ENCODE measurements around the gene LMTK3. TPM values are rescaled to one million over a fixed set of nuclear protein-coding genes. Genes with fewer than 3 reads are reported as not detected.

Gene LMTK3
- total and polyA plus RNA-seq, 2 experiments from 2014 or later, result 1.6 to 11.8 TPM

DNA sequence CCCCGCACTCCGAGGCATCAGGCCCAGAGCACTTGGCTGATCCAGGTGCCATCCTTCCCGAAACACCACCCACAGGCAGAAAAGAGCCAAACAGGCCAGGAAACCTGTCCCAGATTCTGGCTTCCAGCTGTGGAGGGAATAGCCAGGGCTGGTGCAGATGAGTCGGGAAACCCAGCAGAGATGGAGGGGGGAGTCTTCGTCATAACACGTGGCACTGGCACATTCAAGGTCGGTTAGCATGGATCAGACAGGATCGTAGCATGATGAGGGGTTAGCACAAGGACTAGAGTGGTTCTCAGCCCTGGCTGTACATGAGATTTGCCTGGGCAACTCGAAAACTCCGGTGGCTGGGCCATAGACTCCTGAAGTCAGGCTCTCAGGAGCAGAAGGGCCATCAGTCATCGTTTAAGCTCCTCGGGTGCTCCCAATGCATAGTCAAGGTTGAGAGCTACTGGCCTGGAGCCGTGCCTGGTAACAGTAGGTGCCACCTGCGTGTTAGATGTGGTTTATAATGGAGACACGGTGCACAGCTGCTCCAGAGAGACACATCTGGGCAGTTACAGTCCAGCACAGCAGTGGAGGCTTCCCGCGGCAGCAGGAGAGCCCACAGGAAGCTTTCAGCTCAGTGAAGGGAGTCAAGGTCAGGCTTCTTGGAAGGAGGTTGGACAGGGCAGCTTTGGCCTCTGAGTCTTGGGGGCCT lies 36.1 kb downstream of the LMTK3 start (continued):
- TF ChIP-seq, protein P1, sequence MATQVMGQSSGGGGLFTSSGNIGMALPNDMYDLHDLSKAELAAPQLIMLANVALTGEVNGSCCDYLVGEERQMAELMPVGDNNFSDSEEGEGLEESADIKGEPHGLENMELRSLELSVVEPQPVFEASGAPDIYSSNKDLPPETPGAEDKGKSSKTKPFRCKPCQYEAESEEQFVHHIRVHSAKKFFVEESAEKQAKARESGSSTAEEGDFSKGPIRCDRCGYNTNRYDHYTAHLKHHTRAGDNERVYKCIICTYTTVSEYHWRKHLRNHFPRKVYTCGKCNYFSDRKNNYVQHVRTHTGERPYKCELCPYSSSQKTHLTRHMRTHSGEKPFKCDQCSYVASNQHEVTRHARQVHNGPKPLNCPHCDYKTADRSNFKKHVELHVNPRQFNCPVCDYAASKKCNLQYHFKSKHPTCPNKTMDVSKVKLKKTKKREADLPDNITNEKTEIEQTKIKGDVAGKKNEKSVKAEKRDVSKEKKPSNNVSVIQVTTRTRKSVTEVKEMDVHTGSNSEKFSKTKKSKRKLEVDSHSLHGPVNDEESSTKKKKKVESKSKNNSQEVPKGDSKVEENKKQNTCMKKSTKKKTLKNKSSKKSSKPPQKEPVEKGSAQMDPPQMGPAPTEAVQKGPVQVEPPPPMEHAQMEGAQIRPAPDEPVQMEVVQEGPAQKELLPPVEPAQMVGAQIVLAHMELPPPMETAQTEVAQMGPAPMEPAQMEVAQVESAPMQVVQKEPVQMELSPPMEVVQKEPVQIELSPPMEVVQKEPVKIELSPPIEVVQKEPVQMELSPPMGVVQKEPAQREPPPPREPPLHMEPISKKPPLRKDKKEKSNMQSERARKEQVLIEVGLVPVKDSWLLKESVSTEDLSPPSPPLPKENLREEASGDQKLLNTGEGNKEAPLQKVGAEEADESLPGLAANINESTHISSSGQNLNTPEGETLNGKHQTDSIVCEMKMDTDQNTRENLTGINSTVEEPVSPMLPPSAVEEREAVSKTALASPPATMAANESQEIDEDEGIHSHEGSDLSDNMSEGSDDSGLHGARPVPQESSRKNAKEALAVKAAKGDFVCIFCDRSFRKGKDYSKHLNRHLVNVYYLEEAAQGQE (IDR thresholded peaks at IDR 0.05; ENCODE audit: unreplicated experiment), result no peak
- TF ChIP-seq ZNF331 (CRISPR knock-in tag; IDR thresholded peaks at IDR 0.05; ENCODE audit: low read depth), result no peak
- TF ChIP-seq, protein P2, sequence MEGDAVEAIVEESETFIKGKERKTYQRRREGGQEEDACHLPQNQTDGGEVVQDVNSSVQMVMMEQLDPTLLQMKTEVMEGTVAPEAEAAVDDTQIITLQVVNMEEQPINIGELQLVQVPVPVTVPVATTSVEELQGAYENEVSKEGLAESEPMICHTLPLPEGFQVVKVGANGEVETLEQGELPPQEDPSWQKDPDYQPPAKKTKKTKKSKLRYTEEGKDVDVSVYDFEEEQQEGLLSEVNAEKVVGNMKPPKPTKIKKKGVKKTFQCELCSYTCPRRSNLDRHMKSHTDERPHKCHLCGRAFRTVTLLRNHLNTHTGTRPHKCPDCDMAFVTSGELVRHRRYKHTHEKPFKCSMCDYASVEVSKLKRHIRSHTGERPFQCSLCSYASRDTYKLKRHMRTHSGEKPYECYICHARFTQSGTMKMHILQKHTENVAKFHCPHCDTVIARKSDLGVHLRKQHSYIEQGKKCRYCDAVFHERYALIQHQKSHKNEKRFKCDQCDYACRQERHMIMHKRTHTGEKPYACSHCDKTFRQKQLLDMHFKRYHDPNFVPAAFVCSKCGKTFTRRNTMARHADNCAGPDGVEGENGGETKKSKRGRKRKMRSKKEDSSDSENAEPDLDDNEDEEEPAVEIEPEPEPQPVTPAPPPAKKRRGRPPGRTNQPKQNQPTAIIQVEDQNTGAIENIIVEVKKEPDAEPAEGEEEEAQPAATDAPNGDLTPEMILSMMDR (conservative IDR thresholded peaks at IDR 0.05; ENCODE audit: low read depth in 2 of 2), result no peak
- TF ChIP-seq STAT1 (IDR thresholded peaks at IDR 0.05; ENCODE audit: unreplicated experiment), result no peak
- TF ChIP-seq POLR2AphosphoS5 (IDR thresholded peaks at IDR 0.05; ENCODE audit: low read depth), result no peak
- no peak for TF ChIP-seq ZNF114 (CRISPR knock-in tag; IDR thresholded peaks at IDR 0.05)
- no peak for TF ChIP-seq JUNB (IDR thresholded peaks at IDR 0.05; ENCODE audit: unreplicated experiment)

DNA sequence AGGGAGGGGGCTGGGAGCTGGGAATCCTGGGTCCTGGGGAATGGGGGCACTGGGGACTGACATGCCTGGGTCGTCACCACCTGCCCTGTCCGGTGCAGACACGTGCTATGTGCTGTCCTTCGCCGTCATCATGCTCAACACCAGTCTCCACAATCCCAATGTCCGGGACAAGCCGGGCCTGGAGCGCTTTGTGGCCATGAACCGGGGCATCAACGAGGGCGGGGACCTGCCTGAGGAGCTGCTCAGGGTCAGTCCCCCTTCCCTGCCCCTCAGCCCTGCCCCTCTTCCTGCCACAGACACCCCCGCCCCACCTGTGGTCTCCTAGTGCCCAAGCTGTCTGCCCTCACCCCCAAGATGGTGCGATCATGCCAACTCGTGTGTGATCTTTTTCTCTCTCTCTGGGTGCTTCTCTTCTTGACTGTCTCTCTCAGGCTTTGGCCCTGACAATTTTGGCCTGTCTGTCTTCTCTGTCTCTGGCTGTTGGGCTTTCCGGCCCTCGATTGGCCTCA lies 37.5 kb downstream of the LMTK3 start:
- peaks cover 48% of the 10 kb centered on the region for H3K36me3 ChIP-seq (ENCODE audit: insufficient read depth)
- H3F3A ChIP-seq (replicated peaks; ENCODE audit: low read depth), result peaks cover 22% of the 10 kb centered on the region; the same call in 1 of the 2 replicates
- no peak overlapping the region for H3K4me3 ChIP-seq
- no peak overlapping the region; the same call in 2 of the 3 replicates for H3K4me3 Mint-ChIP-seq
- H3K9me2 ChIP-seq (ENCODE audit: insufficient read depth), result no peaks in the 10 kb centered on the region
- H3K9me3 Mint-ChIP-seq, result no peaks in the 10 kb centered on the region
- H3K4me1 Mint-ChIP-seq, result peaks cover 12% of the 10 kb centered on the region
- peaks cover 17% of the 10 kb centered on the region for H4K20me1 ChIP-seq (replicated peaks; ENCODE audit: insufficient read depth)
- no peak overlapping the region for H3K27ac ChIP-seq (ENCODE audit: low read depth)
- no peak overlapping the region for H2AFZ ChIP-seq
- H3K27me3 Mint-ChIP-seq (ENCODE audit: insufficient read depth, low read depth, poor library complexity), result peaks cover 18% of the 10 kb centered on the region
- DNase-seq (ENCODE audit: low spot score) (no peak), ATAC-seq (no peak)
- peaks cover 13% of the 10 kb centered on the region for H3K79me2 ChIP-seq (replicated peaks; ENCODE audit: insufficient read depth)
- no peaks in the 10 kb centered on the region for H3K27me3 ChIP-seq (ENCODE audit: insufficient read depth)
- no peak overlapping the region for H3K27ac Mint-ChIP-seq
- H3K4me2 ChIP-seq, result no peak overlapping the region
- H3K4me1 ChIP-seq (ENCODE audit: insufficient read depth), result peaks cover 4% of the 10 kb centered on the region; the same call in 1 of the 2 replicates
- peaks cover 78% of the 10 kb centered on the region for H3K36me3 Mint-ChIP-seq (ENCODE audit: low read depth)
- TF ChIP-seq JUNB (IDR thresholded peaks at IDR 0.05; ENCODE audit: unreplicated experiment) (no peak), EZH2 (IDR thresholded peaks at IDR 0.05; ENCODE audit: low read depth, unreplicated experiment) (no peak), EZH2phosphoT487 (IDR thresholded peaks at IDR 0.05; ENCODE audit: unreplicated experiment) (no peak), ZNF331 (CRISPR knock-in tag; IDR thresholded peaks at IDR 0.05; ENCODE audit: low read depth) (no peak), STAT1 (IDR thresholded peaks at IDR 0.05; ENCODE audit: unreplicated experiment) (no peak), POLR2AphosphoS5 (IDR thresholded peaks at IDR 0.05; ENCODE audit: low read depth) (no peak)
- TF ChIP-seq, protein P3, sequence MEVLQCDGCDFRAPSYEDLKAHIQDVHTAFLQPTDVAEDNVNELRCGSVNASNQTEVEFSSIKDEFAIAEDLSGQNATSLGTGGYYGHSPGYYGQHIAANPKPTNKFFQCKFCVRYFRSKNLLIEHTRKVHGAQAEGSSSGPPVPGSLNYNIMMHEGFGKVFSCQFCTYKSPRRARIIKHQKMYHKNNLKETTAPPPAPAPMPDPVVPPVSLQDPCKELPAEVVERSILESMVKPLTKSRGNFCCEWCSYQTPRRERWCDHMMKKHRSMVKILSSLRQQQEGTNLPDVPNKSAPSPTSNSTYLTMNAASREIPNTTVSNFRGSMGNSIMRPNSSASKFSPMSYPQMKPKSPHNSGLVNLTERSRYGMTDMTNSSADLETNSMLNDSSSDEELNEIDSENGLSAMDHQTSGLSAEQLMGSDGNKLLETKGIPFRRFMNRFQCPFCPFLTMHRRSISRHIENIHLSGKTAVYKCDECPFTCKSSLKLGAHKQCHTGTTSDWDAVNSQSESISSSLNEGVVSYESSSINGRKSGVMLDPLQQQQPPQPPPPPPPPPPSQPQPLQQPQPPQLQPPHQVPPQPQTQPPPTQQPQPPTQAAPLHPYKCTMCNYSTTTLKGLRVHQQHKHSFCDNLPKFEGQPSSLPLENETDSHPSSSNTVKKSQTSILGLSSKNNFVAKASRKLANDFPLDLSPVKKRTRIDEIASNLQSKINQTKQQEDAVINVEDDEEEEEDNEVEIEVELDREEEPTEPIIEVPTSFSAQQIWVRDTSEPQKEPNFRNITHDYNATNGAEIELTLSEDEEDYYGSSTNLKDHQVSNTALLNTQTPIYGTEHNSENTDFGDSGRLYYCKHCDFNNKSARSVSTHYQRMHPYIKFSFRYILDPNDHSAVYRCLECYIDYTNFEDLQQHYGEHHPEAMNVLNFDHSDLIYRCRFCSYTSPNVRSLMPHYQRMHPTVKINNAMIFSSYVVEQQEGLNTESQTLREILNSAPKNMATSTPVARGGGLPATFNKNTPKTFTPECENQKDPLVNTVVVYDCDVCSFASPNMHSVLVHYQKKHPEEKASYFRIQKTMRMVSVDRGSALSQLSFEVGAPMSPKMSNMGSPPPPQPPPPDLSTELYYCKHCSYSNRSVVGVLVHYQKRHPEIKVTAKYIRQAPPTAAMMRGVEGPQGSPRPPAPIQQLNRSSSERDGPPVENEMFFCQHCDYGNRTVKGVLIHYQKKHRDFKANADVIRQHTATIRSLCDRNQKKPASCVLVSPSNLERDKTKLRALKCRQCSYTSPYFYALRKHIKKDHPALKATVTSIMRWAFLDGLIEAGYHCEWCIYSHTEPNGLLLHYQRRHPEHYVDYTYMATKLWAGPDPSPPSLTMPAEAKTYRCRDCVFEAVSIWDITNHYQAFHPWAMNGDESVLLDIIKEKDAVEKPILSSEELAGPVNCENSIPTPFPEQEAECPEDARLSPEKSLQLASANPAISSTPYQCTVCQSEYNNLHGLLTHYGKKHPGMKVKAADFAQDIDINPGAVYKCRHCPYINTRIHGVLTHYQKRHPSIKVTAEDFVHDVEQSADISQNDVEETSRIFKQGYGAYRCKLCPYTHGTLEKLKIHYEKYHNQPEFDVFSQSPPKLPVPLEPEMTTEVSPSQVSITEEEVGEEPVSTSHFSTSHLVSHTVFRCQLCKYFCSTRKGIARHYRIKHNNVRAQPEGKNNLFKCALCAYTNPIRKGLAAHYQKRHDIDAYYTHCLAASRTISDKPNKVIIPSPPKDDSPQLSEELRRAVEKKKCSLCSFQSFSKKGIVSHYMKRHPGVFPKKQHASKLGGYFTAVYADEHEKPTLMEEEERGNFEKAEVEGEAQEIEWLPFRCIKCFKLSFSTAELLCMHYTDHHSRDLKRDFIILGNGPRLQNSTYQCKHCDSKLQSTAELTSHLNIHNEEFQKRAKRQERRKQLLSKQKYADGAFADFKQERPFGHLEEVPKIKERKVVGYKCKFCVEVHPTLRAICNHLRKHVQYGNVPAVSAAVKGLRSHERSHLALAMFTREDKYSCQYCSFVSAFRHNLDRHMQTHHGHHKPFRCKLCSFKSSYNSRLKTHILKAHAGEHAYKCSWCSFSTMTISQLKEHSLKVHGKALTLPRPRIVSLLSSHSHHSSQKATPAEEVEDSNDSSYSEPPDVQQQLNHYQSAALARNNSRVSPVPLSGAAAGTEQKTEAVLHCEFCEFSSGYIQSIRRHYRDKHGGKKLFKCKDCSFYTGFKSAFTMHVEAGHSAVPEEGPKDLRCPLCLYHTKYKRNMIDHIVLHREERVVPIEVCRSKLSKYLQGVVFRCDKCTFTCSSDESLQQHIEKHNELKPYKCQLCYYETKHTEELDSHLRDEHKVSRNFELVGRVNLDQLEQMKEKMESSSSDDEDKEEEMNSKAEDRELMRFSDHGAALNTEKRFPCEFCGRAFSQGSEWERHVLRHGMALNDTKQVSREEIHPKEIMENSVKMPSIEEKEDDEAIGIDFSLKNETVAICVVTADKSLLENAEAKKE (CRISPR knock-in tag; IDR thresholded peaks at IDR 0.05), result no peak
- TF ChIP-seq, protein P4, sequence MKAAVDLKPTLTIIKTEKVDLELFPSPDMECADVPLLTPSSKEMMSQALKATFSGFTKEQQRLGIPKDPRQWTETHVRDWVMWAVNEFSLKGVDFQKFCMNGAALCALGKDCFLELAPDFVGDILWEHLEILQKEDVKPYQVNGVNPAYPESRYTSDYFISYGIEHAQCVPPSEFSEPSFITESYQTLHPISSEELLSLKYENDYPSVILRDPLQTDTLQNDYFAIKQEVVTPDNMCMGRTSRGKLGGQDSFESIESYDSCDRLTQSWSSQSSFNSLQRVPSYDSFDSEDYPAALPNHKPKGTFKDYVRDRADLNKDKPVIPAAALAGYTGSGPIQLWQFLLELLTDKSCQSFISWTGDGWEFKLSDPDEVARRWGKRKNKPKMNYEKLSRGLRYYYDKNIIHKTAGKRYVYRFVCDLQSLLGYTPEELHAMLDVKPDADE (IDR thresholded peaks at IDR 0.05), result no peak

Data from GM23338 (cell line).